ENCODE measurements around the gene NACC2.

NACC2 gene

GRCh38 chr9:136109351-136110081, 14.4 kb upstream of the NACC2 start:
- no peak for TF ChIP-seq CTCF (IDR thresholded peaks at IDR 0.05; ENCODE audit: low read length, missing control alignments)
- DNase-seq (ENCODE audit: low read depth) = peak; percentile 93
- peak overlapping the region; percentile 32 for H3K4me3 ChIP-seq (replicated peaks; ENCODE audit: low read depth, low read length)

GRCh38 chr9:136108648-136109266, 13.7 kb upstream of the NACC2 start:
- H3K4me3 ChIP-seq (replicated peaks; ENCODE audit: low read depth, low read length) = no peak overlapping the region
- no peak for TF ChIP-seq CTCF (IDR thresholded peaks at IDR 0.05; ENCODE audit: low read length, missing control alignments)
- DNase-seq (ENCODE audit: low read depth) = no peak

- H3K4me3 ChIP-seq (replicated peaks; ENCODE audit: low read depth, low read length) = no peak overlapping the region
- TF ChIP-seq CTCF (IDR thresholded peaks at IDR 0.05; ENCODE audit: low read length, missing control alignments) = no peak
- DNase-seq (ENCODE audit: low read depth) = no peak
Measured at GRCh38 chr9:136107953-136108647, 13.0 kb upstream of the NACC2 start.

GRCh38 chr9:136107155-136107952, 12.3 kb upstream of the NACC2 start:
- TF ChIP-seq CTCF (IDR thresholded peaks at IDR 0.05; ENCODE audit: low read length, missing control alignments) = no peak
- DNase-seq (ENCODE audit: low read depth) = no peak
- no peak overlapping the region for H3K4me3 ChIP-seq (replicated peaks; ENCODE audit: low read depth, low read length)

- TF ChIP-seq CTCF (IDR thresholded peaks at IDR 0.05; ENCODE audit: low read length, missing control alignments) = no peak
- no peak overlapping the region for H3K4me3 ChIP-seq (replicated peaks; ENCODE audit: low read depth, low read length)
- DNase-seq (ENCODE audit: low read depth) = peak; percentile 22
Measured at GRCh38 chr9:136105398-136106135, 10.5 kb upstream of the NACC2 start.

GRCh38 chr9:136104916-136105315, 9.8 kb upstream of the NACC2 start:
- TF ChIP-seq CTCF (IDR thresholded peaks at IDR 0.05; ENCODE audit: low read length, missing control alignments) = no peak
- no peak for DNase-seq (ENCODE audit: low read depth)
- no peak overlapping the region for H3K4me3 ChIP-seq (replicated peaks; ENCODE audit: low read depth, low read length)
